Germinal center (tissue), 1 donor: Measurements from ENCODE around the gene IL17RB.

ENCODE experiments used
- DNase-seq: peaks from one replicate; pipeline ENCODE4 v3.0.0; 2012; ENCODE audit warnings: mixed read lengths, low spot score

IL17RB gene

DNA sequence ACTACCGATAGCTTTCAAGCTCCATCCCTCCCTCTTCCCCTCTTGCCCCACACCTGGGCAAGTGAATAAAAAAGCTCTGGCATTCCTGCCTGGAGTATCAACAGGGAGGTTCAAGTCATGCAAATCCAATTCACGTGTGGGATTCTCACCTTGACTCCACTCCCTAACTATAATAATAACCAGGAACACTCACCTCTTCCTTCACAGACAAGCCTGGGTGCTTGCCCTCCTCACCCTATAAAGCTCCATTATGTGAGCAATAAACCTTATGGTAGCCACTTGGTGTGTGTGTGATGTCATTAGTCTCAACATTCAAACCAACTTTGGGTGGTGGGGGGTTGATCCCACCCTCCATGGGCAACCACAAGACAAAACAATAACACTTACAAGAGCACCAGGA lies 16.8 kb upstream of the IL17RB start:
- no peak for DNase-seq

DNA sequence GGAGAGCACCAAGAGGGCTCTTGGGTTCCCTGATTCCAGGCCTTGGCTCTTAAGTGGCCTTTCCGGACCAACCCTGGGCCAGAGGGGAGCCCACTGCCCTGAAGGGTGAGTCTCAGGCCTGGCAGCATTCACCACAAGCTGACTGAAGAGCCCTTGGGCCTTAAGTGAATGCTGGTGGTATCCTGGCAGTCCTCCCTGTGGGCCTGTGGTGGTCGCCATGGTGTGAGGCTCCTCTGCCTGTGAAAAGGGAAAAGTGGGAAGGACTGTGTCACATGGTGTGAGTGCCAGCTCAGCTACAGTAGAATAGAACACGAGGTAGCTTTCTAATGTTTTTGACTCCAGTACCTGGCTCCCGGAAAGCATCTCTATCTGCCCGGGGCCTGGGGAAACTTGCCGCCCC lies 15.4 kb upstream of the IL17RB start:
- no peak for DNase-seq

DNA sequence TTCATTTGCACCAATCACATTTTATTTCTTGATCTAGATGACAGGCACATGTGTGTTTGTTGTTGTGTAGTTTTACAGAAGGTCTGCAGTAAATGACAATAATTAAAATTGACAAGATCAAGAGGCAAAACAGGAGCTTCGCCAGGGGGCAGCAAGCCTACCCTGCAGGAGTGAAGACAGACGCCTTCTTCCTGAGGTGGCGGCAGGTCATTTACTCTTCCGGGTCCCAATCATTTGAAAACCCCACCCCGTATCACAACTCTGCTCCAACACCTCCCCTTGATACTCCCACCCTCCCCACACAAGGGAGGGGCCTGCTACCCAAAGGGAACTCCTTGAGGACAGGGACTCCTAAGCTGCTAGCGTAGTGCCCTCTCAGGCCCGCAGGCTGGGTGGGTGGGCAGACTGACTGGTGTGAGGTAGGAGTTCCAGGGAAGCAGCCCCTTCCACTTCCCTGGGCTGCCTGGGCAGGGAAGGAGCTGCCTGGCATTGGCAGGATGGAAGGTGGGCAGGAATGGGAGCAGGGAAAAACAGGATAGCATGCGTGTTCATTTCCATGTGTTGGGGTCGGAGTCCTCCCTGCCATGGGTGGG lies 13.2 kb upstream of the IL17RB start:
- no peak for DNase-seq

DNA sequence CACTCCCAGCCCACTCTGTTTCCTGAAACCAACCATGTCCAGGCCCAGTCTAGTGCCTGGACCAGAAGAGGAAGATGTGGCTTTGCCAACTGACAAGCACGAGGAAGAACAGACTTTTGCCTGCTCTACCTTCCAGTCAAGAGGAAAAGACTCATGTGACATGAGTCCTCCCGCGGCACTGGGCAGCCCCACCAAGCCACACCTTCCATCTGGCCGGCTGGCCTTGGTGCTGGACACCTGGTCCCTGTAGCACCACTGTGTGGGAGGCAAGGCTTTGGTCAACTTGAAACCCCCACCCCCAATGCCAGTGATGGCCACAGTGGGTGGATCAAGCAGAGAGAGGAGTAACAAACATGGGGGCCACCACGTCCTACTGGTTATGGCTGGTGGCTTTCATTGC lies 12.7 kb upstream of the IL17RB start:
- DNase-seq: no peak

DNA sequence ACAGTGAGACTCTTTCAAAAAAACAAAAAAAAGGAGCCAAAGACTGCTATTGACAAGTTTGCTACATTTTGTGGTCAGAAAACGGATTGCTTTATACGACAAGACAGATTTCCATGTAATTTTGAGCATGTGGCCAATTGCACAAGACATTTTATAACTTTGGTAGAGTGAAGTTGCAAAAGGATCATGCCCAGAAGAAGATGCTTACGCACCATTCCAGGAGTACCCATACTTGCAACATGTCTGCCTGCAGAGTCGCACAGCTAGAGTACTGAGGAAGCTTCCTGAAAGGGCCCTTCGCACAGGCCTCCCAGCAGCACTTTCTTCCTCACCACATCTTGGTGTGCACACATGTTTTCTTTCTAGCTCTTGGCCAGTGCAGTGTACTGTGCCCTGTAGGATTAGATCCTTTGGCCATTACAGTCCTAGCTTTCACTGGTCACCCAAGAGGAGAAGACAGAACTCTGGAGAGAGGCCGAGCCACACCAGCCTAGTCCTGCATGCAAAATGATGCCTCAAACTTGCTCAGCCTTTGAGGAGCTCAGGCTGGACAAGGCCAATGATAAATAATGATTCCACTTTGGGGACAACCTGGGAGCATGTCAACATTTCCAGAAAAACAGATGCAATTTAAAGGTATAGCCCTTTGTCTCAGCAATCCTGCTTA lies 11.8 kb upstream of the IL17RB start:
- no peak for DNase-seq

DNA sequence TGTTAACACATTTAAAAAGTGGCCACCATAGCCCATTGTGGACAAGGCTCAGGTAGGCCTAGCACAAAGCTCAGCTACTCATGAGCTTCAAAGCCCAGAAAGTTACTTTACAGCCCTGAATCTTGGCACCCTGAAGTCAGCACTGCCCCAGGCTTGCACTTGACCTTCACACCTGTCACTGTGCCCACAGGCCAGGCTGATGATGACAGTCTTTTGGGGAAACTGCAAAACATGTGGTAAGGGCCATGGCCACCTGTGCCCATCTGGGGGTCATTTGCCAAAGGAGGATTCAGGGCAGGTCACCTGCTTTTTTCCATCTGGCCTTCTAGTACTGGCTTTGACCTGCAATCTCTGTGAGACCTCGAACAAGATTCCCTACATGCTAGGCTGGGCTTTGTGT lies 11.1 kb upstream of the IL17RB start:
- no peak for DNase-seq

DNA sequence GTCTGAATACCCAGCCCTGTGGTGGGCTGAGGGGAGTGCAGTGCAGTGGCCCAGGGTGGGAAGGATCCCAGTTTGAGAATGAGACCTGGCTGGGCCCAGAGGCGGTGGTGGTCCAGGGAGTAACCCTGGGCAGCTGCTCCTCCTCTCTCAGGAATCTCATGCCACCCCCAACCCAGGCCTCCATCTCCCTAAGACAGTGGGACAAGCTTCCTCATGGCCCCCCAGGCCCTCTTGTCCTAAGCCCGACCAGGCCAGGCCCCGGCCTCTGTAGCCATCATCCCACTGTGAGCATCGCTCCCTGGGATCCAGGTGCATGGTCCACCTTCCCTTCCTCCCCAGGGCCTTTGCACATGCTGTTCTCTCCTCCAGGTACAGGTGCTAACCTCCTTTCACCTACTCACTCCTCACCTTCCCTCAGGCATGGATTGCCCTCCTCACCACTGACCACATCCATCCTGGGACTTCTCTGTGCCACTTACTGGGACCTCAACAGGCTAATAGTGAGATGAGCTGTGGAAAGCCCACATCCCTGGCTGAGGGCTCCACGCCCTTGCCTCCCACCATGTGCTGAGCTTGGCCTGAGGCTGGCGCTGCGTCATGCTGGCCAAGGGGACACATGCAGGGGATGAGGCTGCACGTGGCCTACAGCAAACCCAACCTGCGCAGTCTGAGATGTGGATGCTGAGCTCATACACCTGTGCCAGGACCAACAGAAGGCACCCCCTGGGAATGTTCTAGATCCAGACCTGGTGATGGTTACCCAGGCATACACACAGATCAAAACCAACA lies 10.1 kb upstream of the IL17RB start:
- DNase-seq: no peak

DNA sequence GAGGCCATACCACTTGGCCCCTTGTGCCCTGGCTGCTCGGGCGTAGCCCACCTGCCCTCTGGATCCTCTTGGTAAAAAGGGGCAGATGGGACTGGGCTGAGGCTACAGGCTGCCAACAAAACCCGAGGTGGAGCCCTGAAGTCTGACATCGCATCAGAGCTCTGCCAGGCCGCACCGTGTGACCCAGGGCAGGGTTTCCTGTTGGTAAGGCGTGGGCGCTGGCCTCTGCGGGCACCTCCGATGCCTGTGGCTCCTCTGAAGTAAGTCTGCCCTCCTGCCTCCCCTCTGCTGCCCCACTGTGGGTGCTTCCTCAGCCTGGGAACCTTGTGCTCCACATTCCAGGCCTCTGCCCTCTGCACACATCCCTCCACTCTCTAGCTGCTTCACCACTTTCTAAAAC lies 9.0 kb upstream of the IL17RB start:
- DNase-seq: no peak

DNA sequence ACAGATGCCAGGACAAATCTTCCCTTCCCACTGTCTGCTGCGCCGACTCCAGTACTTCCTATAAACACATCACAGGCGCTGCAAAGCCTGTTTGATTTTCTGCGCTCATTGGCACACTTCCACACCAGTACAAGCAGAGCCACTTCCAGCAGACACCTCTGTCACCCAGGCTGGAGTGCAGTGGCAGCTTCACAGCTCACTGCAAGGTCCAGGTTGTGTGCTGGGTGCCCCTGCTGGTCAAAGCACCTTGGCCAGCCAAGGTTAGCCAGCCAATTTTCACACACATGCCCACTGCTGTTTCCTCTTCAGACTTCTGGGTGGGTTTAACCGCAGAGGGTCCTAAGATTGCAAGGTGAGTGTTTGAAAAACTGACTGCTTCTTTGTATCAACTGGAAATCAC lies 5.1 kb upstream of the IL17RB start:
- no peak for DNase-seq

DNA sequence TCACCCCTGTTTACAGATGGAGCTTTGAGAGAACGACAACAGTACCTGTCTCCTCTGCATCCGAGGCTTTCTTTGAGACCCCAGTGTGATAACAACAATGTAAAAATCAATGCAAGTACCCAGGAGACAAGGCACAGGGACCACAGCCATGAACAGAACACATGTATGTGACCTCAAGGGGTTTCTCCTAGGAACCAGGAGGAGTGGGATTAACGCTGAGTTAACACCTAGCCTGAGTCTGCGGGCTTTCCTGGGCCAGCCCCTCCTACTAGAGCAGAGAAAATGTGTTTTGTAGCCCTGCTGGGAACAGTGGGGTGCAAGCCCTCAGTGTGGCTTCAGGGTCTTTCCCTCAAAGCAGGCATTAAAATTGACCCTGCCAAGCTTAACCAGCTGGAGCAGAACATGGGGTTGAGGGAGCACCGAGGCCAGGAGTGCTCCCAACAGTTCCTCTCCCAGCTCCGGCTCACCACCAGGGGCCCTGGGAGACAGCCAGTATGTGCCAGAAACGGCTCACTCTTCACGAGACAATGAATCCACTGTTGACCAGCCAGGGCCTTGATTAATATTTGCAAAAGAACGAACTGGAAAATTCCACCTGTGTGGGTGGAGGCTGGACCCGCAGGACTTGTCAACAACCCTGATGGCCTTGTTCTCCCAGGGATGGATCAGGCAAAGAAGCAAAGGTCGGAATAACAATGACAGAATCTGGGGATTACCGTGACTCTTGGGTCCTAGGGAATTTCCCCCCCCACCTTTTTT lies 3.8 kb upstream of the IL17RB start:
- no peak for DNase-seq

DNA sequence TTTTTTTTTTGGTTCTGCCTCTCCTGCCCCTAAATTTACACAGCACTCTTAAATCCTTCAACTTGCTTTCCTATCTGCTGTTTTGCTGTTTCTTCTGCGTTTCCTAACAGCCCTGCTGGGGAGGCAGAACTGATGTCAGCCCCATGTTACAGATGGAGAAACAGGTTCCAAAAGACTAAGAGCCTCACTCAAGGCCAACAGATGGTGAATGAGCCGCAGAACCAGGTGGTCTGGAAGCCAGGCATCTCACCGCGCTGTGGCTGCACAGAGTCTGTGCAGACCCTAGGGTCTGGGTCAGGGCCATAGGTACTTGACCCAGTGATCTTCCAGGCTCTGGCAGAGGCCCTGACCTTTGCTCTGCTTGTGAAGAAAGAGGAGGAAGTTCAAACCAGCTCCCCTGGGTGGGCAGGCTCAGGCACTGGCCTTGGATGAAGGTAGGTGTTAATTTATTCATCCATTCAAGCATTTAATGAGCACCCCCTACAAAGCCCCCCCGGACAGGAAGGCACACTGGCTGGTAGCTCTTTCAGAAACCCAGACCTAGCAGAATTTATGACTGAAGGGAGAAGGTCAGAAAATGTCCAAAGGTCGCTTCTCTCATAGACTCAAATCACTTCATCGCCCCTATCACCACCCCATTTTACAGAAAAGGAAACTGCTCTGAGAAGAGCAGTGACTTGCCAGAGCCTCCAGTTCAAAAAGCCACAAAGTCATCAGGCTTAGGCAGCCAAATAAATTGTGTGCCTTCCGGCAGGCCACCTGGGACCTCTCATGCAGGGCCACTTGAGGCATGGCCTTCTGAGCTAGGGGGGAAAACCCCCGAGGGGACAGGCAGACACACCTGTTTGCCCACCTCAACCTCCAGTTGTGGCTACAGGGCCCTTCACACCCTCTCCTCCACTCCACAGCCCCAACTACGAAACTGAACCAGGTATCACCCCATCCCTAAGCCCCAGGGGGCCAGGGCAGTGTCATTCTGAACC lies 2.9 kb upstream of the IL17RB start:
- DNase-seq: peak; percentile 61

DNA sequence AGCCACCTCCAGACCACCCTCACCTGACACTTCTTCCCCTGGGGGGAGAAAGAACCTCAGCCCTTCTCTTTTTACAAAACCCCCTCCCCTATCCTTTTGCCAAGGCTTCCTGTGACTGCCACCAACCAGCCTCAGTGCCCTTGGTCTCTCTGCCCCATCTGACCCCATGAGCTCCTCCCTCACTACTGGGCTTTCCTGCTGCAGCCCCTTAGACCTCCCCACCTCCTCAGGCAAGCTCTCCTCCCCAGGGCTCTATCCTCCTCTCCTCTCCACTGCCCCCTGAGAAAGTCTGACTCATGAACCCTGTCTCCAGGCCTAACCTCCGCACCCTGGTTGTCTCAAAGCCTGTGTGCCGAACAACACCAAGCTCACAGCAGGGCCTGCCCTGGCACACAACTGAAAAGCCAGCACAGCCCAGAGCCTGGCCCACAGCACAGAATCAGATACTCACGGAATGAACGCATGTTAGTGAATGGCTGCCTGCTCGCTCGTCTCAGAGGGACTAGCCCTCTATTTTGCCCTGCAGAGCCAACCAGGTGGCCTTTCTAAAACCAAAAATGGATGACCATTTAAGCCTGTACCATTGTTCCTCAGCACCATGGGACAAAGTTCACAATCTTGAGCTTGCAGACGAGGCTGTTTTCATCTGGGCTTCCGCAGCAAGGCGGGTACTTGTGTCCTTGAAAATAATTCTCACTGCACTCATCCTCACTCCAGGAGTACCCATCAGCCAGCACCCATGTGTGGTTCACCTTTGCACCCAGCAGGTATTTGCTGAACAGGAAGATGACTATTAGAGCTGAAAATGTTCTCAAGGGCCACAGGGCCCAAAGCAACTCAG lies 1.9 kb upstream of the IL17RB start:
- no peak for DNase-seq

DNA sequence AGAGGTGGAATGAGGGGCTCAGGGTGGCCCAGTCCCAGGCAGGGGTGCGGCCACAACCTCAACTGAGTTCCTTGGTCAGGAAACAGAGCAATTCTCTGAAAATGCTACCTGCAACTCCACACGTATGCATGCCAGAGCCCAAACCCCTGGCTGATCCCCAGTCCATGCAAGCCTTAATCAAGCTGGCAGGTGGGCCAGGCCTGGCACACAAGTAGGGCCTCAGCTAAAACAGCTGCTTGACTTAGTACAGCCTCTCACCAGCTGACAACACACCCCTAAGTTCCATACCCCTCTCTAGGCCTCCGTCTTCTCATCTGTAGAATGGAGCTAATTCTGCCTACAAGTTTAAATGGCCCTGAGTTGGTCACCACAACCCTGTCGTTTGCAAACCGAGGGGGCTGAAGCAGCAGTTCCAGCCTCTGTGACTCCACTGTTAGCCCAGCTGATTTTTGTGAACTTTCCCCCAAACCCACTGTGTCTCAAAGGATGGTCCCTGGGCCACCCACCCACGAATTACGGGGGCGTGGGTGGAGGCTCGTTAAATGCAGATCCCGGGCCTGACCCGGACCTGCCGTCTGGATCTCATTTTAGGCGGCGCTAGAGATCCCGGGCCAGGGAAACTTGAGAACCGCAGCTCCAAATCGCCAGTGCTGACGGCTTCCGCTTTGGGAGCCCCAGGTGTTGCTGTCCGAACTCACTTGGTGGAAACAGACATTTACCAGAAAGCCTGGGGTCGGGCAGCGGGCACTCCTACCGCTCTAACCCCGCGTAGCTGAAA lies 1.1 kb upstream of the IL17RB start:
- peak; percentile 52 for DNase-seq

DNA sequence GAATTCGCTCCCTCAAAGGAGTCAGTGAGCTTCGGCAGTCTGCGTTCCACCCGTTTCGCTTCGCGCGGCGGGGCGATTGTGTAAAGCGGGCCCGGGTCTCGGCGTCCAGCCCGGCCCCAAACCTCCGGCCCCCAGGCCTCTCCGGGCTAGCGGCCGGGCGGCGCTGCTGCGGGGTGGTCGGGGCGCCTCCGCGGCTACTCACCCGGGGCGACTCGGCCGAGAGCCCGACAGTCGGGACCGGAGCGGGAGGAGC lies 561 bp upstream of the IL17RB start:
- DNase-seq: no peak

DNA sequence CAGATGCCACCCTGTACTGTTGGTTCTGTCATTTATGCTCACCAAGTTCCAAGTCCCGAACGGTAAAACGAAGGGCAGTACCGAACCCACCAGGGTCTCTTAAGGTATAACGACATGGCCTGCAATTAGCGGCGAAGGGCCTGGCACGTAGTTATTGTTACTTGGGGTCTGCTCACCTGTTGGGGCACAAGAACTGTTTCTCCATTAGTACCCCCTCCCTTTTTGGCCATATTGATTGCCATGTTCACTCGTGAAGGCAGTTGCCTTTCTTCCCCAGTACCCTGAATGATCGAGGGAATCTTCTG lies 435 bp downstream of the IL17RB start:
- DNase-seq: no peak

DNA sequence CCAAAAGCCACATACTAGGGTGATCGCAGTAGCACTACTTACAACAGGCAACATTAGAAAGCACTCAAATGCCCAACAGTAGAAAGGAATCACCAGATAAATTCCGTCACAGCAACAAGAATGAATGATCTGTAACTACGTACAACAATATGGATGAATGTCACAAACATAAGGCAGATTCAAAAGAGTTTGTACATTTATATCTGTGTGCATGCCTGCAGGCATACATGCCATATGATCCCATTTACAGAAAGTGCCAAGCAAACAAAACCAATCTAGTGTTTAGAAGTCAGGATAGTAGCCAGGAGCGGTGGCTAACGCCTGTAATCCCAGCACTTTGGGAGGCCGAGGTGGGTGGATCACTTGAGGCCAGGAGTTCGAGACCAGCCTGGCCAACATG lies 3.5 kb downstream of the IL17RB start:
- no peak for DNase-seq

DNA sequence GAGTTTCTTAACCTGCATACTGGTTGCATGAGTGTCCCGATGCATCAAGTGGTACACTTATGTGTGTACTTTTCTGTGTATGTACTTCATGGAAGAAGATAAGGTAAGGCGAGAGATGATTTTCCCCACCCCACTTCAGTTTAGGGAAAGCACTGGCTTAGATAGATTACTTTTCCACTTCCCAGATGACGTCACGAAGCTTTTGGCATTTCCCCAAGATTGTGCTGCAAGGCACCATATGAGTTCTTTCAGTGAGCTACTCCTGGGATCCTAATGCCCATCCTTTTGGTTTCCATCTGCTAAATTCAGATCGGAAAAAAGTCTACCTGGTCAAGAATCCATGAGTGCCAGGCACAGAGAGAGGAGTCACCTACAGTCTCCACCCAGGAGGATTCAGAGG lies 4.5 kb downstream of the IL17RB start:
- DNase-seq: no peak

DNA sequence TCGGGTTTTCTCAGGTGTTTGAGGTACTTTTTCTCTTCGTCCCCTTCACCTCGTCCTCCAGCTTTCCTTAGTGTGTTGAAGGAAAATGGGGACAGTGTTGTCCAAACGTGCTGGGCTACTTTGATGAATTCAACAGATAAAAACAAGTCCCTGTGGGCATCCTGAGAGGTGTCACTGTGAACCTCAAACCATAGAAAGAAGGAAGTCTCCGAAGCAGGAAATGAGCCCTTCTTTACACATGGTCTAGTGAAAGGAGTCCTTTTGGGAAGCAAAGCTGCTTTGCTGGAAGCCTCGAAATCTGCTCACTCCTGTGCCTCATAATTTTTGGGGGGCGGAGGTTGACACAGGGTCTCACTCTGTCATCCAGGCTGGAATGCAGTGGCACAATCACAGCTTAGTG lies 10.6 kb downstream of the IL17RB start:
- no peak for DNase-seq

DNA sequence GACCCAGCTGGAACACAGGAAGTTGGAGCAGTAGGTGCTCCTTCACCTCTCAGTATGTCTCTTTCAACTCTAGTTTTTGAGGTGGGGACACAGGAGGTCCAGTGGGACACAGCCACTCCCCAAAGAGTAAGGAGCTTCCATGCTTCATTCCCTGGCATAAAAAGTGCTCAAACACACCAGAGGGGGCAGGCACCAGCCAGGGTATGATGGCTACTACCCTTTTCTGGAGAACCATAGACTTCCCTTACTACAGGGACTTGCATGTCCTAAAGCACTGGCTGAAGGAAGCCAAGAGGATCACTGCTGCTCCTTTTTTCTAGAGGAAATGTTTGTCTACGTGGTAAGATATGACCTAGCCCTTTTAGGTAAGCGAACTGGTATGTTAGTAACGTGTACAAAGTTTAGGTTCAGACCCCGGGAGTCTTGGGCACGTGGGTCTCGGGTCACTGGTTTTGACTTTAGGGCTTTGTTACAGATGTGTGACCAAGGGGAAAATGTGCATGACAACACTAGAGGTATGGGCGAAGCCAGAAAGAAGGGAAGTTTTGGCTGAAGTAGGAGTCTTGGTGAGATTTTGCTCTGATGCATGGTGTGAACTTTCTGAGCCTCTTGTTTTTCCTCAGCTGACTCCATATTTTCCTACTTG lies 11.9 kb downstream of the IL17RB start:
- DNase-seq: no peak

DNA sequence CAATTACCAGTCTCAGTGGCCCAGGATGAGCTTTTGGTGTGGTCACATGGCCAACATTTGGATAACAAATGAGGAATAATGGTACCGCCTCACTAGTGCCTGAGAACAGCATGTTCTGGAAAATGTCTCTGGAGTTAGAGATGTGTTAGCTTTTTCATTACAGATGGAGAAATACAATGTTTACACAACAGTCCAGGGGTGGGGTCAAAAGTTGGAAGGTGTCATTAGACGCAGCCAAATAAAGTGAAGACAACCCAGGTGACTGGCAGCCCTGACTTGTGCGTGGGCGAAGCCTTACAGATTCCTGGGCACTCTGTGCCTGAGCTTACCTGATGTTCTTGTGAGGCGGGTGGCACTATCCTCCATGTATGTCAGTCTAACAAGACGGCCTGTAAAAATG lies 12.8 kb downstream of the IL17RB start:
- DNase-seq: no peak
